Endothelial cell of umbilical vein (primary cell): Measurements from ENCODE around the gene TMC1. TPM values are rescaled to one million over a fixed set of nuclear protein-coding genes. Genes with fewer than 3 reads are reported as not detected.

Source experiments
- BruUV-seq: library from RNA; stranded (reverse); fragments of 400-500 nt; replicated peaks from 2 replicates; lab custom pipeline; 2021; lab: Mats Ljungman, UMichigan
- CTCF ChIA-PET: fragments of 300-600, 350-600 bp; sonication (Branson Sonifier 250); formaldehyde crosslinking; loops from one replicate; lab custom pipeline; 2021; ENCODE audit warnings: antibody characterized with exemption, inconsistent platforms; lab: Charles Lee
- POLR2A ChIA-PET: fragments of 300-600, 350-600 bp; sonication (Branson Sonifier 250); formaldehyde crosslinking; loops from one replicate; lab custom pipeline; 2021; ENCODE audit warnings: antibody characterized with exemption, inconsistent platforms; lab: Charles Lee
- DNase-seq: peaks from one replicate; pipeline ENCODE4 v3.0.0-alpha.2; 2011; ENCODE audit warnings: low read depth, low spot score
- FAIRE-seq: peaks from 2 replicates; lab custom pipeline; 2011; peaks lifted over from hg19 to GRCh38; lab: Jason Lieb, UNC
- H2AFZ ChIP-seq: 2 replicates; pipeline ENCODE4 v1.6.0; 2012; ENCODE audit warnings: low read depth, low read length, control low read depth, inconsistent platforms
- H3K27ac ChIP-seq: 2 replicates; pipeline ENCODE4 v1.5.1; 2011; ENCODE audit warnings: low read depth, mild to moderate bottlenecking, control low read depth, low read length, moderate library complexity; ENCODE audit not compliant: insufficient read depth
- H3K27me3 ChIP-seq, 2 experiments: 2 replicates each; pipeline versions ENCODE4 v1.6.0 to v1.6.1; 2011; ENCODE audit warnings: low read length in 2 of 2, mixed read lengths in 1 of 2; ENCODE audit not compliant: control insufficient read depth in 2 of 2, insufficient read depth in 2 of 2
- H3K36me3 ChIP-seq, 2 experiments: 2 replicates in 1 of 2; 3 replicates in 1 of 2; pipeline ENCODE4 v1.5.1; 2011; ENCODE audit warnings: low read length in 2 of 2, mild to moderate bottlenecking in 1 of 2, moderate library complexity in 1 of 2; ENCODE audit not compliant: control insufficient read depth in 2 of 2, insufficient read depth in 2 of 2; ENCODE audit errors: extremely low read depth in 1 of 2
- H3K4me1 ChIP-seq: 3 replicates; pipeline ENCODE4 v1.5.1; 2011; ENCODE audit warnings: mild to moderate bottlenecking, low read length; ENCODE audit not compliant: control insufficient read depth, insufficient read depth; ENCODE audit errors: extremely low read depth
- H3K4me2 ChIP-seq: 2 replicates; pipeline ENCODE4 v1.6.1; 2011; ENCODE audit warnings: low read length, control low read depth, mixed read lengths; ENCODE audit not compliant: insufficient read depth
- H3K4me3 ChIP-seq, 3 experiments: fragments of 200-600 bp in 1 of 3; sonication (generic), shearing (Covaris generic) in 1 of 3; replicated peaks in 1 of 3; 2 replicates each; pipeline ENCODE4 v1.5.1; 2011 to 2016; ENCODE audit warnings: control low read depth in 3 of 3, low read length in 3 of 3, mild to moderate bottlenecking in 2 of 3, inconsistent platforms in 1 of 3, low read depth in 1 of 3, moderate library complexity in 1 of 3; ENCODE audit not compliant: insufficient read depth in 1 of 3
- H3K79me2 ChIP-seq: 2 replicates; pipeline ENCODE4 v1.6.0; 2012; ENCODE audit warnings: low read length, inconsistent platforms; ENCODE audit not compliant: control insufficient read depth, insufficient read depth
- H3K9ac ChIP-seq: replicated peaks from 2 replicates; pipeline ENCODE3; 2011; ENCODE audit warnings: low read length, control low read depth; ENCODE audit not compliant: insufficient read depth; ENCODE audit errors: extremely low read depth
- H3K9me1 ChIP-seq: replicated peaks from 3 replicates; pipeline ENCODE4 v1.6.0; 2011; ENCODE audit warnings: mild to moderate bottlenecking, low read length; ENCODE audit not compliant: control insufficient read depth, insufficient read depth; ENCODE audit errors: extremely low read depth
- H3K9me3 ChIP-seq: replicated peaks from 2 replicates; pipeline ENCODE4 v1.5.1; 2012; ENCODE audit warnings: low read length, inconsistent platforms; ENCODE audit not compliant: control insufficient read depth, insufficient read depth
- H4K20me1 ChIP-seq: replicated peaks from 2 replicates; pipeline ENCODE3; 2011; ENCODE audit warnings: mild to moderate bottlenecking, low read length; ENCODE audit not compliant: control insufficient read depth, insufficient read depth; ENCODE audit errors: extremely low read depth
- EZH2 ChIP-seq: IDR thresholded peaks from 2 replicates; pipeline ENCODE4 v1.6.1; 2012; ENCODE audit warnings: borderline replicate concordance, low read depth, mild to moderate bottlenecking, moderate library complexity, low read length, inconsistent platforms; ENCODE audit not compliant: severe bottlenecking
- FOS ChIP-seq: IDR thresholded peaks from 2 replicates; pipeline ENCODE4 v1.6.1; 2011; ENCODE audit warnings: mild to moderate bottlenecking, low read length, moderate library complexity, borderline replicate concordance; ENCODE audit not compliant: insufficient read depth
- GATA2 ChIP-seq: IDR thresholded peaks from 2 replicates; pipeline ENCODE4 v1.7.0; 2011; ENCODE audit warnings: low read depth, mild to moderate bottlenecking, moderate library complexity, mixed read lengths, low read length; ENCODE audit not compliant: insufficient read length, insufficient read depth
- JUN ChIP-seq: IDR thresholded peaks from 2 replicates; pipeline ENCODE4 v1.6.1; 2011; ENCODE audit warnings: borderline replicate concordance, low read depth; ENCODE audit not compliant: insufficient read length, insufficient read depth
- MAX ChIP-seq: IDR thresholded peaks from 2 replicates; pipeline ENCODE4 v1.6.1; 2011; ENCODE audit not compliant: insufficient read depth, insufficient read length
- MYC ChIP-seq: IDR thresholded peaks from one replicate; pipeline ENCODE4 v1.6.1; 2011; ENCODE audit warnings: mild to moderate bottlenecking, low read depth, low read length
- POLR2A ChIP-seq: IDR thresholded peaks from 2 replicates; pipeline ENCODE4 v1.6.1; 2012; ENCODE audit warnings: low read depth, mild to moderate bottlenecking, control low read depth, low read length
- POLR2AphosphoS5 ChIP-seq: IDR thresholded peaks from 2 replicates; pipeline ENCODE4 v1.6.1; 2012; ENCODE audit warnings: low read depth, mild to moderate bottlenecking, control low read depth, low read length, moderate library complexity; ENCODE audit not compliant: insufficient read depth
- dilution Hi-C: fragments of 300-500 bp; cut with MboI; formaldehyde crosslinking; loops from one replicate; pipeline ENCODE4 v1.15.0; 2019; ENCODE audit warnings: low sequenced_read_pairs; ENCODE audit not compliant: extremely low pct_ligation_motif_present
- intact Hi-C: fragments of 100-400 bp; cut with micrococcal nuclease; formaldehyde crosslinking; loops from one replicate; pipeline ENCODE4 v1.10.0; 2022
- polyA plus RNA-seq, 4 experiments: library from polyadenylated mRNA; depleted of rRNA in 3 of 4; stranded (reverse) in 3 of 4; unstranded in 1 of 4; fragments of >200 nt; gene quantifications; 2 replicates each; pipeline versions ENCODE4 v1.2.1 to v1.2.3, GENCODE V29; 2011 to 2012; ENCODE audit warnings: missing spikeins in 1 of 4
- total RNA-seq: library from RNA; stranded (reverse); gene quantifications from 2 replicates; pipeline ENCODE4 v1.2.3, GENCODE V29; 2021
- TF ChIP-seq, protein P1 (sequence below), 2 donors: IDR thresholded peaks; 1 replicate in 1 of 2; 2 replicates in 1 of 2; pipeline ENCODE4 v1.5.1; 2011; ENCODE audit warnings: low read length in 2 of 2, mild to moderate bottlenecking in 2 of 2, moderate library complexity in 2 of 2, control low read depth in 1 of 2, inconsistent platforms in 1 of 2, low read depth in 1 of 2; ENCODE audit not compliant: insufficient read depth in 1 of 2; ENCODE audit errors: extremely low read depth in 1 of 2

TMC1 gene
- total and polyA plus RNA-seq, 2 donors (not counting 3 experiments of a cell fraction or from before 2014, with no cell fraction given): 1.5 TPM; not detected in 1

DNA sequence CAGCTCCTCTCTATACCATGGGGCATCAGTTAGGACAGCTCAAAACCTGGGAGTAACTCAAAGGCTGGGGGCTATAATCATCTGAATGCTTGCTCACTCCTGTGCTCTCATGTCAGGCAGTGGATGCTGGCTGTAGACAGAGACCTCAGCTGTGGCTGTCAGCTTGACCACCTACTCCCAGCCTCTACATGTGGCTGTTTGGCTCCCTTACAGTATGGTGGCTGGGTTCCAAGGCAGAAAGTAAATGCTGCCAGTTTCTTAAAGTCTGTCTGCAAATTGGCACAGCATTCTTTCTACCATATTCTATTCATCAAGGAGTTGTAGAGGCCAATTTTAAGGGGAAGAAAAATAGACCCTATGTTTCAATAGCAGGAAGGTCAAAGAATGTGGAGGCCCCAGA is 66.9 kb downstream of the TMC1 start:
- CTCF ChIA-PET: interaction anchor here (0.7 to 6.0 kb wide), 6 partner anchors 8 to 296 kb away, joined by 3 to 70 read pairs (median 8); partner anchors contain the start of gene ZFAND5
- intact Hi-C loops: loop anchor here (5.0 kb wide), 1 partner anchor 281 kb away; no protein-coding TSS in a partner anchor
- no peaks in the 10 kb centered on the region for H3K36me3 ChIP-seq
- BruUV-seq: no TSS peak
- dilution Hi-C loops: no loop called here
- no peak for FAIRE-seq
- H3K4me2 ChIP-seq: no peak overlapping the region
- peaks cover 13% of the 10 kb centered on the region for H3K4me1 ChIP-seq
- H2AFZ ChIP-seq: no peak overlapping the region
- H3K27me3 ChIP-seq: no peaks in the 10 kb centered on the region
- POLR2A ChIA-PET: interaction anchor here (4.0 kb wide), 1 partner anchor 223 kb away, joined by 31 read pairs; the partner anchor contains the start of gene ZFAND5
- H3K9me1 ChIP-seq: no peaks in the 10 kb centered on the region
- no peak for DNase-seq
- H3K9ac ChIP-seq: no peak overlapping the region
- no peaks in the 10 kb centered on the region for H3K79me2 ChIP-seq
- H3K4me3 ChIP-seq: no peak overlapping the region
- no peaks in the 10 kb centered on the region for H4K20me1 ChIP-seq
- no peak overlapping the region for H3K27ac ChIP-seq
- H3K9me3 ChIP-seq: no peaks in the 10 kb centered on the region
- TF ChIP-seq MYC: no peak
- no peak for TF ChIP-seq POLR2A
- TF ChIP-seq POLR2AphosphoS5: no peak
- no peak for TF ChIP-seq EZH2
- TF ChIP-seq GATA2: no peak
- no peak for TF ChIP-seq FOS
- TF ChIP-seq, protein P1, sequence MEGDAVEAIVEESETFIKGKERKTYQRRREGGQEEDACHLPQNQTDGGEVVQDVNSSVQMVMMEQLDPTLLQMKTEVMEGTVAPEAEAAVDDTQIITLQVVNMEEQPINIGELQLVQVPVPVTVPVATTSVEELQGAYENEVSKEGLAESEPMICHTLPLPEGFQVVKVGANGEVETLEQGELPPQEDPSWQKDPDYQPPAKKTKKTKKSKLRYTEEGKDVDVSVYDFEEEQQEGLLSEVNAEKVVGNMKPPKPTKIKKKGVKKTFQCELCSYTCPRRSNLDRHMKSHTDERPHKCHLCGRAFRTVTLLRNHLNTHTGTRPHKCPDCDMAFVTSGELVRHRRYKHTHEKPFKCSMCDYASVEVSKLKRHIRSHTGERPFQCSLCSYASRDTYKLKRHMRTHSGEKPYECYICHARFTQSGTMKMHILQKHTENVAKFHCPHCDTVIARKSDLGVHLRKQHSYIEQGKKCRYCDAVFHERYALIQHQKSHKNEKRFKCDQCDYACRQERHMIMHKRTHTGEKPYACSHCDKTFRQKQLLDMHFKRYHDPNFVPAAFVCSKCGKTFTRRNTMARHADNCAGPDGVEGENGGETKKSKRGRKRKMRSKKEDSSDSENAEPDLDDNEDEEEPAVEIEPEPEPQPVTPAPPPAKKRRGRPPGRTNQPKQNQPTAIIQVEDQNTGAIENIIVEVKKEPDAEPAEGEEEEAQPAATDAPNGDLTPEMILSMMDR (IDR thresholded peaks at IDR 0.05; ENCODE audit: extremely low read depth in 1 of 2, insufficient read depth in 1 of 2, low read depth in 1 of 2, low read length in 2 of 2): no peak
- no peak for TF ChIP-seq MAX
- TF ChIP-seq JUN: no peak
